Erythroblast (primary cell): ENCODE data around the gene BBIP1.

Source experiments
- GATA1 ChIP-seq: IDR thresholded peaks from 2 replicates; pipeline ENCODE4 v1.6.1; 2011; ENCODE audit warnings: low read depth, mild to moderate bottlenecking, control low read depth, low read length, moderate library complexity
- POLR2A ChIP-seq: IDR thresholded peaks from 2 replicates; pipeline ENCODE4 v1.6.1; 2011; ENCODE audit warnings: mild to moderate bottlenecking, low read length

- TF ChIP-seq POLR2A: no peak
- TF ChIP-seq GATA1: no peak
Observed at GRCh38 chr10:110936757-110937156, 17.8 kb upstream of the BBIP1 start.
